ENCODE results near the gene ERBB4.

DNA sequence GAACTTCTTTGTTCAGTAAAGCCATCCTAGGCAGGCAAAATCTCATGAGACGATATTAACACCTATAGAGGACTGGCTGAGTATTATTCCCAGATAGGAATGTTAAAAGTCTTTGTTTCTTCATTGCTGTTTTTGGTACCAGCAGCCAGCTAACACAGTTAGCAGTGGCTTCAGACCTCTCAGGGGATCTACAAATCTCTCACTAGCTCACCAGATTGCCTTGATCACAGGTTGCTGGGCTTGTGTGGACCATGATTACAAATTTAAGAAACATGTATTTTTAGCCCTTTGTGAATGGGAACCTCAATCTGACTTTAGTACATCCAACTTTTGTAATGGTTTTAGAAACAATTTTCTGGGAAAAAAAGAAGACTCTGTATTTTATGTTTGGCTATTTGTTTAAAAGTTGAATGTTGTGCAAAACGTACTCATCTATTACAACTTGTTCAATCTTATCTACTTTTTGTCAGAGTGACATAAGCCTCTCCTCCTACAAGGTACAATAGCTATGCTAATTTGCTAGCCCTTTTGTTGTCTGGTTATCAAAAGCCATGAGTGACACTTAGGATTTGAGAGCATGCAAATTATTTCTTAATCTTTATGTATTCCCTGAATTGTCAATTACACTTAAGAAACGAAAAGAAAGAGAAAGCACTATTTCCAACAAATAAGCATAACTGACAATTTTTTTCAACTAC, 693.1 kb downstream of the ERBB4 start:
- no peak for TF ChIP-seq POLR2A (IDR thresholded peaks at IDR 0.05; ENCODE audit: low read depth, low read length)
- no peak for TF ChIP-seq POLR2AphosphoS5 (IDR thresholded peaks at IDR 0.05; ENCODE audit: low read depth, low read length)

Data from GM12891 (cell line).